LNCaP clone FGC (cell line): Measurements from ENCODE around the gene IGFBP1.

Experiments used
- DNase-seq: peaks from one replicate; pipeline ENCODE4 v3.0.0-alpha.2; 2011; ENCODE audit warnings: low read depth
- H3K4me3 ChIP-seq: 2 replicates; pipeline ENCODE4 v1.5.1; 2011; ENCODE audit warnings: mild to moderate bottlenecking, low read depth, low read length, control low read depth
- TF ChIP-seq, protein P1 (sequence below): IDR thresholded peaks from 2 replicates; pipeline ENCODE4 v1.5.1; 2012; ENCODE audit warnings: mild to moderate bottlenecking; ENCODE audit not compliant: control insufficient read depth, insufficient read depth; ENCODE audit errors: extremely low read depth

IGFBP1 gene

DNA sequence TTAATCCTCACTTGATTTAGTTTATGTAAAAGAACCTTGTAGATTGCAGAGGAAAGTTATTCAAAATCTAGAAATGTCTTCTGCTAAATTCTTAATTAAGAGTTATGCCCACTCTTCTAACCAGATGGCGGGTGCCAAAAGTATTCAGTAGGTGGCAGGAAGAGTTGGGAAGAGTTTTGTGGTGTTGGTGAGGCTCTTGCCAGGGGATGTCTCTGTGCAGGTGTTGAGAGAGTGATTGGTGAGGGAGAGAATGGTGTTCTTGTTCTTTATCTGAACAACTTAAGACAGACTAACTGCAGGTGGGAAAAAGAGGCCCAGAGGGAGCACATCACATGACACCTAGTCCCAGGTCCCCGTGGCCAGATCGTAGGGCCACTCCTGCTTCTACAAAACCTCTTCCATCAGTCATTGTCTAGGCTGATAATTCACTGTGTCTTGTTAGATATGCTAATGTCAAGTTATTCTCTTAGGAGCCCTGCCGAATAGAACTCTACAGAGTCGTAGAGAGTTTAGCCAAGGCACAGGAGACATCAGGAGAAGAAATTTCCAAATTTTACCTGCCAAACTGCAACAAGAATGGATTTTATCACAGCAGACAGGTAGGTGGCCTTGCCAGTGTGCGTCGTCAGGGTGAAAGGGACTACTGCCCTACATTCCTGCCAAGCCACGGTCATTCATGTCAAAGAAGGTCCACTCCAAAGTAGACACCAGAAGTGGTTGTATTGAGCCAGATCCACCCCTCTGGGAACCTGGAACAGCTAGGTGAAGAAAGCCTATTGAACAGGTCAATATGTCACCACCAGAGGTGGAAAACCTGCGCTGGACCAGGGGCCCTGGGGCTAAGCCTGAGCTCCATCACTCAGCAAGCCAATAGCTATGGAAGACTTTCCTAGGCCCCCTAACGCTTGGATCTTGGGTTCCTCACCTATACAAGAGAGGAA lies 3.4 kb downstream of the IGFBP1 start:
- TF ChIP-seq, protein P1, sequence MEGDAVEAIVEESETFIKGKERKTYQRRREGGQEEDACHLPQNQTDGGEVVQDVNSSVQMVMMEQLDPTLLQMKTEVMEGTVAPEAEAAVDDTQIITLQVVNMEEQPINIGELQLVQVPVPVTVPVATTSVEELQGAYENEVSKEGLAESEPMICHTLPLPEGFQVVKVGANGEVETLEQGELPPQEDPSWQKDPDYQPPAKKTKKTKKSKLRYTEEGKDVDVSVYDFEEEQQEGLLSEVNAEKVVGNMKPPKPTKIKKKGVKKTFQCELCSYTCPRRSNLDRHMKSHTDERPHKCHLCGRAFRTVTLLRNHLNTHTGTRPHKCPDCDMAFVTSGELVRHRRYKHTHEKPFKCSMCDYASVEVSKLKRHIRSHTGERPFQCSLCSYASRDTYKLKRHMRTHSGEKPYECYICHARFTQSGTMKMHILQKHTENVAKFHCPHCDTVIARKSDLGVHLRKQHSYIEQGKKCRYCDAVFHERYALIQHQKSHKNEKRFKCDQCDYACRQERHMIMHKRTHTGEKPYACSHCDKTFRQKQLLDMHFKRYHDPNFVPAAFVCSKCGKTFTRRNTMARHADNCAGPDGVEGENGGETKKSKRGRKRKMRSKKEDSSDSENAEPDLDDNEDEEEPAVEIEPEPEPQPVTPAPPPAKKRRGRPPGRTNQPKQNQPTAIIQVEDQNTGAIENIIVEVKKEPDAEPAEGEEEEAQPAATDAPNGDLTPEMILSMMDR, result no peak
- no peak overlapping the region for H3K4me3 ChIP-seq
- DNase-seq, result no peak

DNA sequence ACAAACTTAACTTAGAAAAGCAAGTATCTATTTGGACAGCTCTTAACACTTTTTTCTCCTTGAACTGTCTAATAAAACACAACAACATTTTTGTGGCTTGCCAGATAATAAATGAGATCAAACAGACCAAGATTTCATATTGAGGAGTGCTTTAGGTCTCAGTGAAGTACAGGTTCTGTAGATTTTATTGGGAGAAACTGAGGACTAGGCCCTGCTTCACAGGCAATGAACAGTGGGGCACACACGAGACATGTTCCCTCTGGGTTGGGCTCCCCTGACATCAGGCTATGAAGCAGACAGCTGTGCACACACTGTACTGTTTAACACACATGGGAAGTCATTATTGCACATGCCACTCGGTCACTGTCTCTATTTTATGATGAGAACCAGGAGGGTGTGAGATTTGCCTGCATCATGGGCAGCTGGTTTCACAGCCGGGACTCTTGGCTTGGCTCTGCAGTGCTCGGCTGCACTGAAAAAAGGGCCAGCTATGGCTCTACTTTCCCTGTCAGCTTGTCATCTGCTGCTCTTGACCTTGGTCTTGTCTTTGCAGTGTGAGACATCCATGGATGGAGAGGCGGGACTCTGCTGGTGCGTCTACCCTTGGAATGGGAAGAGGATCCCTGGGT lies 4.2 kb downstream of the IGFBP1 start:
- H3K4me3 ChIP-seq, result no peak overlapping the region
- DNase-seq, result no peak
- TF ChIP-seq, protein P1, result no peak

DNA sequence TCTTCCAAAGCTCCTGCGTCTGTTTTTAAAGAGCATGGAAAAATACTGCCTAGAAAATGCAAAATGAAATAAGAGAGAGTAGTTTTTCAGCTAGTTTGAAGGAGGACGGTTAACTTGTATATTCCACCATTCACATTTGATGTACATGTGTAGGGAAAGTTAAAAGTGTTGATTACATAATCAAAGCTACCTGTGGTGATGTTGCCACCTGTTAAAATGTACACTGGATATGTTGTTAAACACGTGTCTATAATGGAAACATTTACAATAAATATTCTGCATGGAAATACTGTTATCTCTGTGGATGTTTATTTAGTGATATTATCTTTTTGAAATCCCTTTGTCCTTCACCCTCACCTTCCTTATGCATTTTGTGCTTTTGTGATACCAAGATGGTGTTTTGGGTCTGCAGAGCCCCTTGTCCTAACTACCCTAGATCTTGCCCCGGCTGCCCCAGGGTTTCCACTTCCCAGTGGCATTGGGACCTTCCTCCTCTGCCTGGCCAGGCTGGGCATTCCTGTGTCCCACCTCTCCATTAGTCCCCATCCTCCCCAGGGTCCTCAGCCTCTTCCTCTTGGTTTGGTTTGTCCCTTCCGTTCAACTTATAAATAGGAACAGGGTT lies 5.2 kb downstream of the IGFBP1 start:
- TF ChIP-seq, protein P1, result no peak
- H3K4me3 ChIP-seq, result no peak overlapping the region
- DNase-seq, result no peak

DNA sequence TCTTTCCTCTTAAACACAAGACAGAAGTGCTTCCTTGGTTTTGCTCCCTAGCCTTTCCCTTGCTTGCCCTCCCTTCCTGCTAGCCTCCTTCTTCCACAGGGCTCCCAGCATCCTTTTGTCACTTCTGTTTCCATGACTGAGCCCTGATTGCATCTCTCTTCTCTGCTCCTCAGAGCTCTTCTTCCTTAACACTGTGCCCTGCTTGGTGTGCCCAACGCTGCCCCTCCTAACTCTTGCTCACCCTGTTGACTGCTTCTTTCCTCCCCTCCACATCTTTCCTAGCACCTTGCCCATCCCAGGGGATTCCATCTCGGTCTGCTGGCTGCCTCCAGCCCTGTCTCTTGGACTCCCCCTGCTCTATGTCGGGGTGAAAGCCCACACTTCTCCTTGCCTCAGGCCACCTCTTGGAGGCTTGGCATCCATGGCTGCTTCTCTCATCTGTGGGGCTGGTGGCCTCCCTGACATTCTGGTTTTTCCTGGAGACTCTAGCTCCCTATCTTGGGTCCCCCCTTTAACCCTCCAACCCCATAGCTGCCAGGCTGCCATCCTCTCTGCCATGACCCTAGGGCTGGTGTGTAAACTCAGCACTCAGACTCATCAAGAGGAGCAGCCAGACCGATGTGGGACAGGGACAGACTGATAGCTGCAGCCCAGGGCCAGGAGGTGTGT lies 5.8 kb downstream of the IGFBP1 start:
- TF ChIP-seq, protein P1, result no peak
- H3K4me3 ChIP-seq, result no peak overlapping the region
- DNase-seq, result no peak

DNA sequence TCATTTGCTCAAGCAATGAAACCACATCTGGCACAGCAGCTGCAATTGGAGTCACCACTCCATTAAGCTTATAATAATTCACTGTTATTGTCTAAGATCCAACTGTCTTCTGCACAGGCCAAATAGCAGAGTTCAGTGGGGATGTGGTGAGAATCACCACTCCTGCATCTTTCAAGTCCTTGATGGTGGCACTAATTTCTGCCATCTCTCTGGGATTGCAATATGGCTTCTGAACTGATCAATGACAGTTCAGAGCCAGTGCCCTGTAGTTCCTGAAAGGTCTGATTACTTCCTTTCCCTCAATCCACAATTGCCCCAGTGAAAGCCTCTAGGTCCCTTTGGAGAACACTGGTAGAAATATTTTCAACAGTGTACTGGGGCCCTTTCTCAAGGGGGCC lies 6.4 kb downstream of the IGFBP1 start:
- no peak overlapping the region for H3K4me3 ChIP-seq
- no peak for DNase-seq
- TF ChIP-seq, protein P1, result no peak

DNA sequence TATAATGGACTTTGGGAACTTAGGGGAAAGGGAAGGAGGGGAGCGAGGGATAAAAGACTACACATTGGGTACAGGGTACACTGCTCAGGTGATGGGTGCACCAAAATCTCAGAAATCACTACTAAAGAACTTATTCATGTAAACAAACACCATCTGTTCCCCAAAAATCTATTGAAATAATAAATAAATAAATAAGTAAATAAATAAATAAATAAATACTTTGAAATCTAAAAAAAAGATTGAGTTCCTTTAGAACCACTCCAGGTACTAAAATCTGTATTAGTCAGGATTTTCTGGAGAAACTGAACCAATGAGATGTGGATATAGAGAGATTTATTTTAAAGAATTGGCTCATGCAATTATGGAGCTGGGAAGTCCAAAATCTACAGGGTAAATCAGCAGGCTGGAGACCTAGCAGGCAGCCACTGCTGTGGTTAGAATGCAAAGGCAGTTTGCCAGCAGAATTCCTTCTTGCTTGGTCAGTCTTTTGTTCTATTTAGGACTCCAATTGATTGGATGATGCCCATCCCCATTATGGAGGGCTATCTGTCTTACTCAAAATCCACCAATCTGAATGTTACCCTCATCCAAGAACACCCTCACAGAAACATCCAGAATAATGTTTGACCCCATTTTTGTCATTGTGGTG lies 8.9 kb downstream of the IGFBP1 start:
- DNase-seq, result no peak
- no peak overlapping the region for H3K4me3 ChIP-seq
- TF ChIP-seq, protein P1, result no peak
